HG02623 (cell line): ENCODE data around the gene THADA.

Experiments used
- ATAC-seq: cut with Tn5 transposase; IDR thresholded peaks from one replicate; pipeline ENCODE4 v1.9.1; 2021; ENCODE audit warnings: moderate library complexity; ENCODE audit not compliant: unreplicated experiment

The THADA gene

GRCh38 chr2:43216629-43217028 lies 379.2 kb downstream of the THADA start:
- ATAC-seq: no peak

DNA sequence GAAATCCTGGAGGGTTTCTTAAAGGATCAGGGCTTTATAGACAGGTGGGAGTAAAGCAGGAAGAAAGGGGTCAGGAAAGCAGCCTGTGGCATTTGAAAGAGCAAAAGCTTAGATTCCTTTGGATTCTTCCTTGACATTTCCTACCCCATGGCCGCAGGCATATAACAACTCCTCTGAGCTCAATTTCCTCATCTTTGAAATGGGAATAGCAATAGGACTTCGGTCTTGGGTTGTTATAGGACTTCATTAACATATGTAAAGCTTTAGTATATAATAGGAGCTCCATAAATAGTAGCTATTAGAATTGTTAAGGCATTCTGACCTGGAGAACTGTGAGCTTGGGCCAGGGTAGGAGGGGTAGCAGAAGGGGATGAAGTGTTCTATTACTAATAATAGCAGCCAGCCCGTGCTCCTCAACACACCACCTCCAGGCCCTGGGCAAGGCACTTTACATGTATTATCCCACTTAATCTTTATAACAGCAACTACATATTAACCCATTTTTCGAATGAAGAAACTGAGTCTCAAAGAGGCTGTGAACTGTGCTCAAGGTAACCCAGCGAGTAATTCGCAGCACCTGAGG lies 380.1 kb downstream of the THADA start:
- no peak for ATAC-seq

- ATAC-seq: no peak
Observed at GRCh38 chr2:43214253-43214652, 381.6 kb downstream of the THADA start.

DNA sequence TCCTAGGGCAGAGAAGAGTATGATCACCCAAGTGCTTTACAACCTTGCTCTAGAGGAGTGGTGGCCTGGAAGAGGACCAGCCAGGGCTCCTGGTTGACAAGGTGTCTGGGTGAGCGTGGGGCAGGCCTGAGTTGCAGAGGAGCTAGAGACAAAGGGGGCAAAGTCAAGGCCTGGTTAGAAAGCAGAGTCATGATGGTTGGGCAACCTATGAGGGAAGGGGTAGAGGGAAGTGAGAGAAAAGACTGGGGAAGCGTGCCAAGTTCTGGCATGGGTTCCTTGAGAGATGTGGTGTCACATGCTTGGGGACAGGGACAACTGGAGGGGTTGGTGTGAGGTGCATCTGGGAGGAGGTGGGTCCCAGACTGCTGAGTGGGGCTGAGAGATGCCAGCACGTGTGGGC lies 382.9 kb downstream of the THADA start:
- no peak for ATAC-seq

GRCh38 chr2:43212216-43212835 lies 383.5 kb downstream of the THADA start:
- no peak for ATAC-seq

- no peak for ATAC-seq
Observed at GRCh38 chr2:43210467-43211303, 385.2 kb downstream of the THADA start.

GRCh38 chr2:43210125-43210466 lies 385.7 kb downstream of the THADA start:
- no peak for ATAC-seq

- no peak for ATAC-seq
Observed at GRCh38 chr2:43209204-43209717, 386.6 kb downstream of the THADA start.

DNA sequence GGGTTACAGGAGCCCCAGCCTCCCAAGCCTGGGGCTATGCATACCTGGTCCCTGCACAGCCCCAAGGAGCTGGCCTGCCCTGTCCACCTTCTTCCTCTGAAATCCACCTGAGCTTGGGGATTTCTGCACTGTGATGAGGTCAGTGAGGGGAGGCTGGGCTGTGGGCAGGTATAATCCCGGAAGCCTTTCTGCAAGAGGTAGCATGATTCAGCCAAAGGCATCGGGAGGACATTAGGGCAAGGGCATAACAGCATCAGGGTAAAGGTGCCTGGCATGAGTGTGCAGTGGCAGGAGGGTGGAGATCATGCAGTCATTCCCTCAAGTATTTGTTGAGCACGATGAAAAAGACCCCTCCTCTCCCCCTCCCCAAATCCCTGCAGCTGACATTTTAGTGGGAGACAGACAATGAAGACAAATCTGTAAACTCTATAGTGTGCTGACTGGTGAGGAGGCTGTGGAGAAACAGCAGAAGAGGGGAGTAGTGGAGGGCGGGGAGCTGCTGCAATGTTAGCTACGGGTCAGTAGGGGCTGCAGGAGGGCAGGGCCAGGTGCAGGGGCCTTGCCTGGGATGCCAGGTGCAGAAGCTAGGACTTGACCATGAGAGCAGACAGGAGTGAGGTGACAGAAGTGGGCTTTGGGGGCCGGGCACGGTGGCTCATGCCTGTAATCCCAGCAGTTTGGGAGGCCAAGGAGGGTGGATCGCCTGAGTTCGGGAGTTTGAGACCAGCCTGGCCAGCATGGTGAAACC lies 388.1 kb downstream of the THADA start:
- no peak for ATAC-seq

DNA sequence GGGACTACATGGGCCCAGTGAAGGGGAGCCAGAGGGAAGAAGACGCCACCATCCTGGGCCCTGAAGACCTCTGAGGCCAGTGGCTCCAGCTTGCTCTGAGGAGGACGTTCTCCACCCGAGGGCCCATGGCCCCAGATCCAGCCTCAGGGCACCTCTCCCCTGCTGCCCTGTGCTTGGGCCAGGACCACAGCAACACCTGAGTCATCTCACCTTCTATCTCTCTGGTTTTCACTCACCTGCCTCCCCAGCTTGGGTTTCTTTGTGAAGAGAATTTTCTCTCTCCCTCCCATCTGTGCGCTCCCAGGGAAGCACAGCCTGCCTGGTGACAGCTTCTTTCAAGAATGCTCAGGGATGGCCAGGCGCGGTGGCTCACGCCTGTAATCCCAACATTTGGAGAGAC lies 389.2 kb downstream of the THADA start:
- ATAC-seq: no peak

DNA sequence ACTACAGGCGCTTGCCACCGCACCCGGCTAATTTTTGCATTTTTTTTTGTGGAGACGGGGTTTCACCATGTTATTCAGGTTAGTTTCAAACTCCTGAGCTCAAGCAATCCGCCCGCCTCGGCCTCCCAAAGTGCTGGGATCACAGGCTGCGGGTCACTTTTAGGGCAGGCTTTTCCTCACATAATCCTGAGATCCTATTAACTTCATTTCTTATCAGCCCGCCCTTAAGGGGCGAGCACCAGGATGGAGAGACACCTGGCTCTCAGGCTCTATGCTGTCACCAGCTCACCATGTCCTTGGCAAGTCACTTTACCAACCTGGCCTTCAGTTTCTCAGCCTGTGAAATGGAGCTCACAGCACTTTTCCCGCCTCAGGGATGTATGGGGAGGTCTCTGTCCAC lies 392.5 kb downstream of the THADA start:
- ATAC-seq: no peak

DNA sequence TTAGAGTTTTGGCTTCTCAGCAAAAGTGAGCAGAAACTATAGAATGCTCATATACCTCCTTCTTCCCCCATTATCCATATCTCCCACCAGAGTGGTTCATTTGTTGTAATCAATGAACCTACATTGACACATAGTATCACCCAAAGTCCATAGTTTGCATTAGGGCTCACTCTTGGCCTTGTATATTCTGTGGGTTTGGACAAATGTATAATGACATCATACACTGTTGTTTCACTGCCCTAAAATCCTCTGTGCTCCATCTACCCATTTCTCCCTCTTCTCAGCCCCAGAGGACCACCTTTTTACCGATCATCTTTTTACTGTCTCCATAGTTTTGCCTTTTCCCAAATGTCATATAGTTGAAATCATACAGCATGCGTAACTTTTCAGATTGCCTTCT lies 393.5 kb downstream of the THADA start:
- no peak for ATAC-seq

GRCh38 chr2:43201497-43201896 lies 394.3 kb downstream of the THADA start:
- no peak for ATAC-seq

DNA sequence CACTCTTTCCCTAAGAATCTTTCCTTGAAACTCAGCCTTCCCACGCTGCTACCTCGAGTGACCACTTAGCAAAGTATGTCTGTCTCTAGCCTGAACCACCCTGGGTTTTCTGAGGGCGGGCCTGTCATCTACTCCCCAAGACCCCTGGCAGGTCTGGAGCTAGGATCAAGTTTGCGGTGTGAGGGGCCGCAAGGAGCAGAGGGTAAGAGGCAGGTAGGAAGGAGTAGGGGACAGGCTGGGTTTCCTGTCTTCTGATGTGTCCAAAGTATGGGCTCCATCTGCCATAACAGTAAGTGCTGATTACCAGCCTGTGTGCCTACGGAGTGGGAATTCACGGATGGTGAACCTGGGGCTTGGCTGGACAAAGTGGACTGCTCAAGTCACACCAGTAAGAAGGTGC lies 394.8 kb downstream of the THADA start:
- no peak for ATAC-seq

GRCh38 chr2:43199492-43200488 lies 396.0 kb downstream of the THADA start:
- no peak for ATAC-seq

GRCh38 chr2:43198263-43198662 lies 397.6 kb downstream of the THADA start:
- no peak for ATAC-seq

DNA sequence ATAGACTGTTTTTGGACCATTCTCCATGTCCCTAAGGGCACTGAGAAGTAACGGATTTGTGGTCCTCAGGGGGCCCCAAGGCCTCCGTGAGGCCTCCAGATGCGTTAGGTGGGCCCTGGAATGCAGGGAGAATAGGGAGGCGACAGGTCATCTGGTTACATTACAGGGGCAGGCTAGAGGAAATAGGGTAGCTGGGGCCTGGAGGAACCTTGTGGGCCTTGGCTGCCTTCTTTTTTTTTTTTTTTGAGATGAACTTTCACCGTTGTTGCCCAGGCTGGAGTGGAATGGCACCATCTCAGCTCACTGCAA lies 398.3 kb downstream of the THADA start:
- ATAC-seq: no peak

DNA sequence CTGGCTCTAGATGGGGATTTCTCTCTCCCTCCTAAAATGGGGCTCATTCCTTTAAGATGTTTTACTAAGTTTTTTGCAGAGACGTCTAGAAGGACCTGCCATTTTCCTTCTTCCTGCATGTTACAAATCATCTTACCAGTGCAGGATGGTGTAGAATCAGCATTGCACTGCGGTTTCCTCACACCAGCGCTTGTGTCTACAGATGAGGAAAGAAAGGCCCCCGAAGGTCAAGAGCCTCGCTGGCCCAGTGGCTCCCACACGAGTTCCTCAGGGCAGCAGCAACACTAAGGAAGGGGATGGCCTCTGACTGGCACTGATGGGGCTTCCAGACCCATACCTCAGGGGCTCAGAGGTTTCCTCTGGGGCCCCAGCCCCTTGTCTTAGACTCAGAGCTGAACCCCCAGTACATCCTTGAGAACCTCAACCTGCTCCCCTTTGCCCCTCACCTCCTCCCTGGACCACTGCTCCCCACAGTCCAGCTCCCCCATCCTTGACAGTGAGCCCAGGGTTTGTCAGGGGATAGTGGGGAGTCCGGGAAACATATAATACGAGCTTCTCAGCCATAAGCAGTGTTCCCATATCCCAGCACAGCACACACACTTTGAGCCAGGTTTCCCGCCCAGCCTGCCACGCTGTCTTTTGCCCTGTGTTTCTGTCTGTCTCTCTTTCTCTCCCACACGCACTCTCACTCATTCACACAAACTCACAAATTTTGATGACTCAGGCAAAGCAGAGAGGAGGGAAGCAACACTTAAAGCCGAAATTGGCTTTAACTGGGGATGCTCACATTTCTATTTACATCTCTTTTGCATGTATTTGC lies 398.9 kb downstream of the THADA start:
- no peak for ATAC-seq

DNA sequence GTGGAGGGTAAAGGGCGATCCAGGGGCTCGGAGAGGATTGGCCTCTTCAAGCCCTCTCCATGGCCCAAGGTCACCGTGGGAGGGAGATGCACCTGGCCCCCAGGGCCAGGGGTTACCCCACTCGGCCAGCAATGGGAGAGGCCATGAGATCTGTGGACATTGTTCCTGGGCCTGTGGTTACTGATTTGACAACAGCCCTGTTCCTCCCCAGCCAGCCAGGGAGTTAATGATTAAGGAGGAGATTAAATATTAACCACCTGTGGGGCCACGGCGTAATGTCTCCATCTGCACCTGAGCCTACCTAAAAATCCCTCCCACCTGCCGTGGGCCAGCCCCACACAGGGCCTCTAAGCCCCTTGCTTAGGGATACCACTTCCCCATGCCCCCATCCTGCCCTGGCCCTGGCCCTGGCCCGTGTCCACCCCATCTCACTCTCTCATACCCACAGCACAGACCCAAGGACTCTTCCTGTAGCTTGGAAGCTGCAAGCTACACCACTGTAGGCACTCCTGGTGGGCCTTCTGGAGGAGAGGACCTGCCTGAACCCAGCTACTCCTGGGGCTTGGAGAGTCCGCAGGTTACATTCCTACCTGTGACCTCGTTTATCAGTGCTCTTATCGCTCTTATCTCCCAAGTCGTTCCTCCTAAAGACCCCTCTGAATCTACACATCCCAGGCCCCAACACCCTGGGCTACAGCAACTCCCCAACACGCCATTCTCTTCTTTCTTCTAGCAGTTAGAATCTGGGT lies 401.5 kb downstream of the THADA start:
- ATAC-seq: peak; percentile 47
